ENCODE data around the gene MESP2.

The MESP2 gene

DNA sequence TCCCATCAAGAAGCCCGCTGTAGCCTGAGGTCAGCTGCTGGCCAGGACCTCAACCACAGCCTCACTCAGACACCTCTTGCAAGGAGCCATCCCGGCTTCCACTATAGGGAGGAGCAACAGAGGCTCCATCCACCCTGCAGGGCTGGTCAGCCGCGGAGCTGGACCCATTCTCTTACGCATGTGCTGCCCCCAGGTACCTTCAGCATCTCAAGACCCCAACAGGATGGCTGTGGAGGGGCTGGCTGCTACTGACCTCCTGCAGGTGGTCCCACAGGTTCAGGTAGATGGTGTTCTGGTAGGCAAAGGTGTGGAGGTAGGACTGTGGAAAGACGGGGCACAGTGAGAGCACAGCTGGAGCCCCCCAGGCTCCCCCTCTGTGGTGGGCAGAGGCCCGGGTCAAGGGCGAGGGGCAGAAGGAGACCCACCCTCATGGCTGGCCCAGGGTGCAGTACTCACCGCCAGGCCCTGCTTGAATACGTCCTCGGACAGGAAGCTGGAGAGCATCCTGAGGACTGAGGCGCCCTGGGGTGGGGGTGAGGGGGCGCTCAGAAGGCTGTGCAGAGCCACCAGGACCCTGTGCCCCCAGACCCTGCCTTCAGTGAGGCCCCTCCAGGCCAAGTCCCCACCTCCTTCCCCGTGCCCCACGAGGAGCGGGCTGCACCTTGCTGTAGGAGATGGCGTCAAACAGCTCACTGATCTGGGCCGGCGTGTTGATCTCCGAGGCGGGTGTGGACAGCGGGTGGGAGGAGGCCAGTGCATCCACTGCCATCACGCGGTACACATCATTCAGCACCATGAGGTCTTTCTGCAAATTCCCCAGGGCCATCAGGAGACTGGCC, 27.1 kb downstream of the MESP2 start:
- no peak for DNase-seq

DNA sequence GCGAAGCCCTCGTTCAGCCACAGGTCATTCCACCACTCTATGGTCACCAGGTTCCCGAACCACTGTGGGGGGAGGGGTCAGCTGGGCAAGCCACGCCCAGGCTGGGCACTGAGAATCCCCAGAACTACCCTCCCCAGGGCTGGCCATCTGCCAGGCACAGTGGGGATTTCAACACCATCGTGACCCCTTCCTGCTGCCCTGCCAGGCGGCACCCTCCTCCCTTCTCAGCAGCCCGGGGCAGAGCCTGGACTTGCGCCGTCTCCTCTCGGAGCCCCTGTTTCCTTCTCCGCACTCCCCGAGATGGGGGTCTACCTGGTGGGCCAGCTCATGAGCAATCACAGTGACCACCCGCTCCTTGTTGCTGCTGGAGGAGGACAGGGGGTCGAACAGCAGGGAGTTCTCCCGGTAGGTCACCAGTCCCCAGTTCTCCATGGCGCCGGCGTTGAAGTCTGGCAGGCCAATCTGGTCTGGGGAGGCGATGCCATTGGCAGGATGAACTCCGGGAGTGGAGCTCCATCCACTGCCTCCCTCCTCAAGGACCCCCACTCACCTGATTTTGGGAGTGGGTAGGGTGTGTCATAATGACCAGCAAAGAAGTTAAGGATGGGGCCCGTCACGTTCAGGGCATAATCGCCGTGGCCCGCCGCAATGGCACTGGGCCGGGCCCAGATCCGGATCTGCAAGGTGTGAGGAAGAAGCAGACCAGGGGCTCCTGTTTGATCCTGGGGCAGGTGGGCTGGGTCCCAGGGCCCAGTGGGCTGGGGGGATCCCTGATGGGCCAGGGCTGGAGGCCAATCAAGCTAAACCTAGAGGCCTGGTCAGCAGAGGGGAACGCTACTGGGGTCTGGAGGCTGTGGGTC, 28.0 kb downstream of the MESP2 start:
- DNase-seq: no peak

DNA sequence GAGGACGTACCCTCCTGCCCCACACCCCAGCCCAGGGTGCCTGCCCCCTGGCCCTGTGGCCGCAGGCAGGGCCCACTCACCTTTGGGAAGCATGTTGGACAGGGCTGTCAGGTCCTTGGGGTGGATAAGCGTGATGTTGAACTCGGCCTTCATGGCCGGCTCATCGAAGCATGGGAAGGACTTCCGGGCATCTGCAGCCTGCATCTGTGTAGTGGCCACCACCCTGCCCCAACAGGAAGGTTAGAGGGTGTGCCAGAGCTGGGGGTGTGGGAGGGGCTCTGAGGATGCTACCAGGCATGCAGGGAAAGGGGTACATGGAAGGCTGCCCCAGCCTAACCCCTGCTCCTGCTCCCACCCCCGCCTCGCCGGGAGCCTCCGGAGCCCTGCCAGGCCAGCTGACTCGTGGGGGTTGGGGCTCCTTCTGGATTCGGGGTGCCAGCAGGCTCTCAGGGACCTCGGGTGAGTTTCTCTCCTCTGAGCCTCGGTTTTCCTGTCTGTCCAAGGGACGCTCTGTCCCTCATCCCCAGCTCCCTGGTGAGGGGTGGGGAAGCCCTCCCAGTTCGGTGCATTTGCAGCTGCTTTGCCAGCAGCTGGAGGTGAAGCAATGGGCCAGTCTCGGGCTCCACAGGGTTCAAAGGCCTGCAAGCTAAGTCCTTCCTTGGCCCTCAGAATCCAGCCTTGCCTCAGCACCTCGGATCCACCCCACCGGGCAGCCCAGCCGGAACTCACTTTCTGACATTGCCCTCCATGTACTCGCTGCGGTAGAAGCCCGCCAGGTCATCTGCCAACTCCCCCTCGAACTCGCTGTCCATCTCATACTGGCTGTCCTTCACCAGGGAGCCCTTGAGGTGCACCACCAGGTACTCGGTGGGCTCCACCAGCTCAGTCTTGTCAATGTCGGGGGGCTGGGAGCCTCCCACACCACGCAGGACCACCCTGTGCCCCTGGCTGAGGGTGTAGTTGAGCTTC, 29.4 kb downstream of the MESP2 start:
- no peak for DNase-seq

DNA sequence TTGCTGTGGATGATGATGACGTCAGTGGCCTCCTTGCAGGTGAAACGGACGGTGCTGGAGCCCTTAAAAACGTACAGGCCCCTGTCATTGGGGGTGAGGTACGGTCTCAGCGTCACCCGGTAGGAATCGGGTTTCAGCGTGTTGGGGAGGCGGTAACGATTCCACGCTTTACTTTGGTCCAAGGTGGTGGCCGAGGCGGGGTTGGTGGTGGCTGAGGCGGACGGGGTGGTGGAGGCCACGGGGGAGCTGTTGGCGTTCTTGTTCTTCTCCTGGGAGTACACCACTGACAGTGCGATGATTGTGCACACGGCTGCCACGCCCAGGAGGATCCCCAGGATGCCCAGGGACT, 30.1 kb downstream of the MESP2 start:
- no peak for DNase-seq

DNA sequence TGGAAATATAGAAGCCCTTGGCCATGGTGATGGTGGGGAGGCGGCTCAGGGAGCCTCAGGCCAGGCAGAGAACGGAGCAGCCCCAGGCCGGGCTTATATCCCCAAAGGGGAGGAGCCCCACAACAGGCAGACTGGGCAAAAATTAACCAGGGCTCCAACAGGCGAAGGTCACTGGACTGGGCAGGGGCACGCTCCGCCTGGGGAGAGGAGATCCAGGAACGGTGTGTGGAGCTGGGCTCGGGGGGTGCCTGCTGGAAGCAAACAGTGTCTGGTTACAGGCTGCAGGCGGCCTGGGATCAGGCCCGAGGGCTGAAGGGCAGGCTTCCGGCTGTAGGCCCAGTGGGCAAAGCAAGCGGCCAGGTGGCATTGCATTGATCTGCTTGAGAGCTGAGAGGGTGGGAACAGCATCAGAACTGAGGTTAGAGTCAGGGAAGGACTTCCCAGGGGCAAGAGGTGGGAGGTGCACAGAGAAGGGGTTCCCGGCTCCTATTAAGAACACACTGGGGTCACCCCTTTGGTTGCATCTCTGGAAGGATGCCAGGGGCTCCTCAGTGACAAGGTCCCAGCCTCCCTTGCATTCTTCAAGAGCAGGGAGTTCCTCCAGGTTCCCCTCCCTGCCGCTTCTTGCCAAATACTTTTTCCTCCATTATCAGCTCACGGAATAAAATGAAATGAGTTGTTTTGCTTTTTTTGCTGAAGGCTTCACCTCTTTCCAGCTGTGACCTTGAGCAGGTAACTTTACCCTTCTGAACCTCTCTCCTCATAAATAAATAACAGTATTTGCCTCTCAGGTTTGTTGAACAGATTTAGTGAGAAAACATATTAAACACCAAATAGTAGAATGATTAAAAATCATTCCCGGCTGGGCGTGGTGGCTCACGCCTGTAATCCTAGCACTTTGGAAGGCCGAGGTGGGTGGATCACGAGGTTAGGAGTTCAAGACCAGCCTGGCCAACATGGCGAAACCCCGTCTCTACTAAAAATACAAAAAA, 30.7 kb downstream of the MESP2 start:
- no peak for DNase-seq

DNA sequence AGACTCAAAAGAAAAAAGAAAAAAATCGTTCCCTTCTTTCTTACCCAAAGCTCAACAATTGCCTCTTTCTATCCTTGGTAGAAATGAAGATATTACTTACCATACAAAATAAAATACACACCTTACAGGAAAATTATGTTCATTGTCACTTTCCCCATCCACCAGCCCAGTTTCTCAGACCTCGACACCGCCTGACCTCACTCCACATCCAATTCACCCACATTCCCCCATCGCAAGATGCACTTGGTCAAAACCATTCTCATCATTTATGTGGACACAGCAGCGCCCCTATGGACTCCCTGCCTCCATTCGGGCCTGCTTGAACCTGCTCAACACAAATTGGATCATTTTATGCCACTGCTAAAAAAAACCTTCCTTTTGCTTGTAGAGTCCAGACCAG, 31.6 kb downstream of the MESP2 start:
- no peak for DNase-seq

DNA sequence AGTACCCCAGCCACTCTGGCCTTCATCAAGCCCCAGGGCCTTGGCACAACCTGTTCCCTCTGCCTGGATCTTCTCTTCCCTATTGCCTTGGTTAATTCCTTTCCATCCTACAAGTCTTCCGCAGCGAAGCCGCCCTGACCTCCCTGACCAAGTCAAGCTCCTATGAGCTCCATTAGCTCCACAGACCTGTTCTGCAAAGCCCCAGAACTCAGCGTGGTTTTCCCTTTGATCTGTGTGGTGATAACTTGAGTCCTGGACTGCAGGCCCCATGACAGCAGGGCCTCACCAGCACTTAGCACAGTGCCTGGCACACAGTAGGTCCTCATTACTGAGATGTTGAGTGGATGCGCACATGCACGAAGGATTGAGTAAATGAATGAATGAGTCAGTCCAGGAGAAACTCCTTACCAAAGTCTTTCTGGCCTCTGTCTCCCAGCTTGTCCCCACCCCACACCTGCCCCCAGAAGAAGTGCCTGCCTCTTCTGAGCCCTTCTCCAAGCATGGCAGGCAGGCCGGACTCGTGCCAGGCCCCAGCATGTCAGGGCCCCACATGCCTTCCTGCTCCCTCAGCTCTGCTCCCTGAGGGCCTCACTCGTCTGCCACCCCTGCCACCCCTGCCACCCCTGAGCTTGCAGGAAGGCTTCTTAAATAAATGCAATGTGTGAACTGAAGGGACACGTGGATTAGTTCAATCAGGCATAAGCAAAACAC, 32.2 kb downstream of the MESP2 start:
- no peak for DNase-seq

DNA sequence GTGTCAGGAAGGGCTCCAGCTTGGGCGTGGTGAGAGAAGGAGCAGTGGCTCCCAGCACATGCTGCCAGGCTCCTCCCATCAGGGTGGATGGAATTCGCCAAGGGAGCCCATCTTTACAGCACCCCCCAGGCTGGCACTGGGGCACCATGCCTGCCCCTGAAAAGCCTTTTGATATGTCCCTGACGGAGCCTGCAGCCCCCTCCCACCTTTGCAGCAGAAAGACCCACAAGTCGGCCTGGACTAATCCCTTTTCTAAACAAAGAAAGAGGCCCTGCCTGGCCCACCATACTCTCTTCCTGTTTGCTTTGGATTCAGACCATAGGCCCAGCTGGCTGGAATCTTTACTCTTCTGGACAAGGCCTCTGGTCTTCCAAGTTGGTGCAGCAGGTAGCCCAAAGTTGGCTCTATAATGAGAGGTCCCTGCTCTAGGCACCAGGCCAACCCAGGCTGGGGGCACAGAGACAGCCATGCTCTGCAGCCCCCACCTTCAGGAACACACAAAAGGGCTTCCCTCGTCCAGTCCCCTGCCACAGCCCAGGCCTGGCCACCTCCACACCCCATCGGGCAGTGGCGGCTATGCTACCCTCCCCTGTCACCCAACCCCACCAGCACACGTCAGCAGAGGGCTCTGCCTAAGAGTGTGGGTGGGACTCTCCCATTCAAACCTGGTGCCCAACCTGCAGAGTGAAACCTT, 33.1 kb downstream of the MESP2 start:
- no peak for DNase-seq

DNA sequence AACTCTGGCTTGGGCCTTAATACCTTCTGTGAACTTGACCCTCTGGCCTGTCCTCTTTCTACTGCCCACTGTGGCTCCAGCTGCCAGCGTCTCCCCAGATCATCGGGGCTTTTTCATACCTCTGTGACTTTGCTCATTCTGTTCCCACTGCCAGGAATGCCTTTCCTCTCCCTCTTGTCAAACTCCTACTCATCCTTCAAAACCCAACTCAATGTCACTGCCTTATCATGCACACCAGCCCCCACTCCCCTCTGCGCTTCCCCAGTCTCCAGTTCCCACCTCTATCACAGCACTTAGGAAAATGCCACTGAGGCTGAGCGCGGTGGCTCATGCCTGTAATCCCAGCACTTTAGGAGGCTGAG, 33.6 kb downstream of the MESP2 start:
- no peak for DNase-seq

DNA sequence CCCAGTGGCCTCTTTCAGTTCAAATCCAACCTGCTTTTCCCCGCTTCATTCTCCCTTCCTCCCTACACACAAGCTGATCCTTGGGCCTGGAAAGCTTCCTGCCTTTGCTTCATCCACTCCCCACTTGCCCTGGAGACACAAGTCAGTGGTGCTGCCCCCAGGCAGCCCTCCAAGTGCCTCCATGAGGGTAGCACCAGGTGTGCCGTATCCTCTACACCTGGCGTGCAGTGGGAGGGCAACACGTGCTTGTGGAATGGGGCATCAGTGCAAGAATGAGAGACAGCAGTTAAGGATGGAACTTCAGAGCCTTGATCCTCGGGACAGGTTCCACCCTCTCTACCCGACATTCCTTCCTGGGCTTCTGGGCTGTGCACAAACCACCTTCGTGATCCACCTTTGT, 34.7 kb downstream of the MESP2 start:
- no peak for DNase-seq

DNA sequence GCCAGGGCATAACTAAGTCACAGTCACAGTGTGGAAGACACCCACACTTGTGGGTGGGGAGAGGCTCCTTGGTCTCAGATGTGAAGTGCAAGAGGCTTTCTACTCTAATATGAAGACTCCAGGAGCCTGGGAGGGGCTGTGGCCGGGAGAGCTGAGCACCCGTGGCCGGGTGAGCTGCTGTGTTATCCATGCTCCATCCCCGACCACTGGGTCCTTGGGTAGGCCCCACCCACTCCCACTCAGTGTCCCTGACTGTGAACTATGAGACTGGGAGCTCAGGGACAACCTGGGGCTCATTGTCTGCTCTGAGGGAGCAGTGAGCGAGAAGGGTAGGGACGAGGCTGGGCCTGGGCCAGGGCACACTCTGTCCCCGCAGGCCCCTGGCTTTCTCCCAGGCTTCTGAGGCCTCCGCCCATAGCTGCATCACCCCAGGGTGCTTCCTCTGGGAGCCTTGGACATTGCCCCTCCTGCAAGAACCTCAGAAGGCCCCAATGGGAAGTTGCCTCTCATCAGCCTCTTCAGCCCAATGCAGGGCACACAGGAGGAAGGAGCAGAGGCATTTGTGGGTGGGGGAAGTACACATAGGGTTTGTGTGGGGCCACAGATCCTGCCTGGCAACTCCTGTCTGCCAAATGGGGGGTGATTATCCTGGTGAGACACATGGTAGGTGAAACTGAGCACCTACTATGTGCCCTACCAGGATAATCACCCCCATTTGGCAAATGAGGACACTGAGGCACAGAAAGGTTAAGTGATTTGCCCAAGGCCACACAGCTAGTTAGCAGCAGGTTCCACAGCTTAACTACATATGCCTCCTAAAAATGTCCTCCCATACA, 36.1 kb downstream of the MESP2 start:
- DNase-seq: peak; percentile 6

DNA sequence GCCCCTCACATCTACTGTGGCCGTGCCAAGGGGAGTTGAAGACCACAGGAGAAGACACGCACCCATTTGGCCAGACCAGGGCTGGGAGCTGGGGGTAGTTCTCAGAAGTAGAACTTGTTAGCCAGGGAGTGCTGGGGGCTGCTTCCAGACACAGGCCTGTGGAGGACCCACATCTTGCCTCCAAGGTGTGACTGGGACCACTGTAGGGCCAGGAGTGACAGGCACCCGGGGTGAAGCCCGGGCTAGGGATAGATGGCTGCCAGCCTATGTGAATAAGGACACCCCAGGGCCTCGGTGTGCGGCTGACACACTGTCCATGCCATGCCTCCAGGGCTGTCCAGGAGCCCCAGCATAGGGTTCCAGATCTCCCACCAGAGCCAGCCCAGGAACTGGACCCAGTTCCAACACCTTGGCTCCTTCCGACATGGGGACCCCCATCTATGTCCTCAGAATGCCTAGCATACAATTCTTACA, 36.8 kb downstream of the MESP2 start:
- no peak for DNase-seq

DNA sequence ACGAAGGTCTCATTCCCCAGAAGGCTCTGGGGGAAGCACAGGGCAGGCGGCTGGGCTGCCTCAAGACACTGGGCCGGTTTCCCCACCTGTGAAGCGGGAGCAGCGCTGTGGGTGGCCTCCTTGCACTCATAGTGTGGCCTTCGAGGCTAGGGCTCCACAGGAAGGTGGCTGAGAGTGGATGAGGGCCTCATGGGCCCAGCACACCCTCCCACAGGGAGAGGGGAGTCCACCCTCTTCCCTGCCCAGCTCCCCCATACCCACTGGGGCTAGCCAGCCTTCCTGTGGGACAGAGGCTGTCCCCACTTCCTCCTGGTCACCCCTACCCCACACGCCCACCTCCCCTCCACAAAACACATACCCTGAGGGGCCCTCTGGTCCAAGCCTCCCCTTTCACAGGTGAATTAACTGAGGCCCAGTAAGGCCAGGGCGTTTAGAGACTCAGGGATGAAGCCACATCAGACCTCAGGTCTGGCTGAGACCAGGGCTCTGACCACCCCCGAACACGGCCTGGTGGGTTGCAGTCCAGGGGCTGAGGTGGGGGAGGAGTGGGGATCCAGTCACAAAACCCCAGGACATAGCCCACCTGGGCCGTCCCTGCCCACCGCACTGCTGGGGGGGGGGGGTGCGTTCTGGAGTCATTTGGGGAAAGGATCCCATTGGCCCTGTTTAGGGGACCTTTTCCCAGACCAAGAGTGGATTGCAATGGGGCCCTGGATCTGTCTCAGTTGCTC, 37.4 kb downstream of the MESP2 start:
- no peak for DNase-seq

DNA sequence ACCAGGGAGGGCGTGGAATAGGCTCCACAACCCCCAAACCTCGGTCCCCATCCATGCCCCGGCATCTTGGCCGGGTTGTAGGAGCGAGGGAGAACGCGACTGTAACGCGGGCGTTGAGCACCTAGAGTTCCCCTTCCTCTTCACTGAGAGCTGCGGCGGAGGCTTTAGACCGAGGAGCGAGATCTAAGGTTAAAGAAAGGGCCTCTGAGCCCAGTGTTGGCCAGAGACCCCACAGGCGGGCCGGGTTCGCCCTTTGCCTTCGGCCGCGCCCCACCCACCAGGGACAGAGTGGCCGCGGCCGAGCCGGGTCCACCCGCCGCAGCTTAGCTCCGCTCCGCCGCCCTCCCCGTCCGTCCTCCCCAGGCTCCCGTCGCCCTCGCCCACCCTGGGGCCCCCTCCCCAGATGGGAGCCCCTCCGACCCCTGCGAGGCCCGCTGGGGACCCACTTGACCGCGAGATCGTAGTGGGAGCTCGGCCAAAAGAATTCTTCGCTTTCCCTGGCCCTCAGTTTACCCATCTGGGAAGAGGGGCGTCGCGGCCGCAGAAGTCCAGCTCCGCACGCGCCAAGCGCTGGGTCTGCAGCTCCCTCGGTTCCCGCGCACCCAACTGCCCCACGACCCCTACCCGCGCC, 38.1 kb downstream of the MESP2 start:
- DNase-seq: no peak

DNA sequence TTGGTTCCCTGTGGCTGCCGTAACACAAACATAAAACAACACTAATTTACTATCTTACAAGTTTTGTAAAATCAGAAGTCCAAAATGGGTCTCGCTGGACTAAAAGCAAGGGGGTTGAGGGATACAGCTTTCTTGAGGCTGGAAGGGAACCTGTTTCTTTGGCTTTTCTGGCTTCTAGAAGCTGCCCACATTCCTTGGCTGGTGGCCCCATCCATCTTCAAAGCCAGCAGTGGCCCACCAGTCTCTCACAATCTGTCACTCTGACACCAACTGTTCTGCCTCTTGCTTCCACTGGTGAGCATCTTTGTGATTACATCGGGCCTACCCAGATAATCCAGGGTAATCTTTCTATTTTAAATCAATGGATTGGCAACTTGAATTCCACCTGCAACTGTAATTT, 39.6 kb downstream of the MESP2 start:
- no peak for DNase-seq

DNA sequence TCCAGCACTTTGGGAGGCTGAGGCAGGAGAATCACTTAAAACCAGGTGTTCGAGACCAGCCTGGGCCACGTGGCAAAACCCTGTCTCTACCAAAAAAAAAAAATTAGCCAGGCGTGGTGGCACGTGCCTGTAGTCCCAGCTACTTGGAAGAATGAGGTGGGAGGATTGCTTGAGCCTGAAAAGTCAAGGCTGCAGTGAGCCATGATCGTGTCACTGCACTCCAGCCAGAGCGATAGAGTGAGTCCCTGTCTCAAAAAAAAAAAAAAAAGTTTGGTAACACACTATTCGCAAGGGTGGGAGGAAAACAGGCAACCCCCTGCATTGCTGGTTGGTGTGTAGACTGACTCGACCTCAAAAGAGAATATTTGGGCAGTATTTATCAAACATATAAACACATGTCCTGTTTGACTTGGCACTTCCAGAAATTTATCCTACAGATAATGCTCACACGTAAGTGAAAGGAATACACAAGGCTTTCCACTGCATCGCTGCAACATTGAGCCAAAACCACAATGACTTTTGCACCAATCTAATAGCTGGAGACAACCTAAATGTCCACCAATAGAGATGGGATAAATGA, 41.7 kb downstream of the MESP2 start:
- no peak for DNase-seq

DNA sequence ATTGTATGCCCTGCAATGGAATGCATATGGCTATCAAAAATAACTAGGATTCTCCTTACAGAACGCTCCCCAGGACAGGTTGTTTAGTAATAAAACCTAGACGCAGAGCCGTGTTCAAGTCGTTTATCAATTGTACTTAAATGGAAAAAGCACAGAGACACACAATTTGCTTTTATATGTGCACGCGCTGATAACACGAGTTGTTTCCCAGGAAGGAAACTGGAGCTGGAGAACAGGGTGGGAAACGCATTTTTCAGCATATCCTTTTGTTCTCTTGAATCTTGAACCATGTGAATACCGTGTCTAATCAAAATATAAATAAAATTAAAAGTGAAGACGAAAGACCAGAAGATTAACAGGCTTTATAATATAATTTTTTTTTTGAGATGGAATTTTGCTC, 42.2 kb downstream of the MESP2 start:
- no peak for DNase-seq
